Right ventricle myocardium superior (tissue), 1 donor: ENCODE measurements around the gene KRT73. TPM values are rescaled to one million over a fixed set of nuclear protein-coding genes. Genes with fewer than 3 reads are reported as not detected.

Experiments used
- ATAC-seq: fragments of 200-7000 bp; cut with Tn5 transposase; one replicate; pipeline ENCODE4 v1.9.1; 2020; ENCODE audit warnings: mild to moderate bottlenecking; ENCODE audit not compliant: poor library complexity
- DNase-seq: peaks from one replicate; pipeline ENCODE4 v3.0.0-alpha.2; 2020
- intact Hi-C: fragments of 100-400 bp; cut with DNase I; formaldehyde crosslinking; loops from one replicate; pipeline ENCODE4 v1.11.2; 2022
- total RNA-seq: library from RNA; stranded (reverse); fragmentation: NEBNext Ultra II Directional; extraction: Animal tissue kit (Norgen Biotek cat#: 25700); gene quantifications from one replicate; pipeline ENCODE4 v1.2.1, GENCODE V29; 2021
- donor health status: DM: no; HTN: yes; CAD: no; lungs with severe emphysema.

The KRT73 gene
- total RNA-seq, 1 donor from 2014 or later, result not detected

GRCh38 chr12:52648012-52648550 is 29.7 kb upstream of the KRT73 start:
- no peak for ATAC-seq
- intact Hi-C loops, result no loop called here
- DNase-seq, result no peak

DNA sequence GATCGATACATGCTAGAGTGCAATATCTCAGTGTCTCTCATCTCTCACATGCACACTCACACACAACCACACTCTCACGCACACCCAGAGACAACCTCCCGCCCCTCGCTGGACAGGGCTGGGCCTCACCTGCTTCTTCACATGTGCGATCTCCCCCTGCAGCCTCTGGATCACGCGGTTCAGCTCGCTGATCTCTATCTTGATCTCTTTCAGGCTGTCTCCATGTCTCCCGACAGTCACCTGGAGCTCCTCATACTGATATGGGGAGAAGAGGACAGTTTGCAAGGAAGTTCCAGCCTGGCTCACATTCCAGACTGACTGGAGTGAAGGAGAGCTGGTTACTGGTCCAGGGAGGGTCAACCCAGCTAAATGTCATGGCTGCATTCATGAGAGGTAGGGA is 29.2 kb upstream of the KRT73 start:
- no peak for DNase-seq
- intact Hi-C loops, result no loop called here
- ATAC-seq, result no peak

GRCh38 chr12:52646613-52647012 is 28.3 kb upstream of the KRT73 start:
- DNase-seq, result no peak
- ATAC-seq, result no peak
- intact Hi-C loops, result no loop called here

GRCh38 chr12:52645982-52646381 is 27.6 kb upstream of the KRT73 start:
- ATAC-seq (no peak), DNase-seq (no peak)
- intact Hi-C loops, result no loop called here

DNA sequence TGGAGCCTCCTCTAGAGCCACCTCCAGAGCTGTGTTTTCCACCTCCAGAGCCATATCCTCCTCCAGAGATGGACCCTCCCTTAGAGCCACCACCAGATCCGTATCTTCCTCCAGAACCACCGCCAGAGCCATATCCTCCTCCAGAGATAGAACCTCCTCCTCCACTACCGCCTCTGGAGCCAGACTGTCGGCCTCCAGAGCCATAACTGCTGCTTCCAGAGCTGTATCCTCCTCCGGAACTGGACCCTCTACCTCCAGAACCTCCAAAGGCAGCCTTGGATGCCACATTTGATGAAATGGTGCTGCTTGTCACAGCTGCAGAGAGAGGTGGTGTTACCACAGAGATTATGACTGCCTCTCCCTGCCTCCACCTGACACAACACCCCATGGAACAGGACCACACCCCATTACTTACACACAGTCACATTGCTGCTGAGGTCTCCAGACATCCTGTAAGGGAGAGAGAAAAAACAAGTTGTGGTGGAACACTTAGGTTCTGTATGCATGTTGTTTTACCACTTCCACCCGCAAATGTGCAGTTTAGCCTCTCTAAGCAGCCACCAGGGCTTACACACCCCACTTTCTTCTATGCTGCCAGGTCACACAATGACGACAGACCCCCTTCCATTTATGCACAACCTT is 26.9 kb upstream of the KRT73 start:
- no peak for DNase-seq
- intact Hi-C loops, result no loop called here
- no peak for ATAC-seq

DNA sequence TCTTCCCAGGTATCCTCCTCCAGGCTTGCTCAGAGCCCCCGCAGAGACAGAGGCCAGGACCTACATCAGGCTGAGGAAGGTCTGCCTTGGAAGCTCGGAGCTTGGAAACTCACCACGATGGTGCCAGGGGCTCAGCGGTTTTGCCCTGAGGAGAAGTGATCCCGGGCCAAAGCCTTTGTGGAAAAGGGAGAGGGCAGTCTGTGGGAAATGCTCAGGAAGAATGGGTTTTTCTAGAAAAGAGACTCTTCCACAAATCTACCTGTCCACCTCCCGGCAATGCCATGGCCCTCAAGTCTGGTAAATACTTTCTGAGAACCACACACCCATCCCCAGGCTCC is 25.7 kb upstream of the KRT73 start:
- intact Hi-C loops, result no loop called here
- no peak for ATAC-seq
- DNase-seq, result no peak

DNA sequence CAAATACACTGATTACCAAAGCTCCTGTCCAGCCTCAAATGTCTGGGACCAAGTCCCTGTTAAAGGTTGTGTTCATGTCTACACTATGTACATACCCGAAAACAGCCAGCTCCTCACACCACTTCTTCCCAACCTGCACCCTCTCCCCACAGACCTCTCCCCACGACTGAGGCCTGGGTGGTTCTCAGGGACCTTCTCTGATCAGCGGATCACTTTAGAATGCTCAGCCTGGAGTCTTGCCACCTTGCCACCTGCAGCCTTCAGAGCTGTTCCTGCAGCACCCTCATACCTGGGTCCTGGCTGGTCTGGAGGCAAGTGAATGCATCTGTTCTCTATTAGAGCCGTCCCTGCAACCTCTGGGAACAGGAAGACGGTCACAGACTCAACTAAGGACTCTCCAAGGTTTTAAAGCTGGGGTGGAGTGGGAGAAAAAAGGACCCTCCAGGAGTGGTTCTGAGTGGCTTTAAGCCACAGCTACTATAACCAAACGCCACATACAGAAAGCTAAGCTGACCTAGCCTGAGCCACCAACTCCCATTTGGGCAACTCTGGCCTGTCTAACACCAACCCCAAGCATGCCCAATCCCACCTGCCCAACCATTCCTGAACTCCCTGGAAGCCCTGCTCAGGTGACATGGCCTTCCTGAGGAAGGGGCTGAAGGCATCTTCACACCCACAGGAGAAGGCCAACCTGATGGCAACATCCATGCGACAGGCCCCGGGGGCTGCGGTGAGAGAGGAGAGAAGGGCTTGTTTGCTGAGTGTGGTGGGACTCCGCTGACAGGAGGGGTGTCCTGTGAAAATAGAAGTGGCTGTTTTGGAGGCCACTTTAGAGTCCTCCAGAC is 25.1 kb upstream of the KRT73 start:
- intact Hi-C loops, result no loop called here
- DNase-seq (no peak), ATAC-seq (no peak)

GRCh38 chr12:52641468-52641867 is 23.1 kb upstream of the KRT73 start:
- DNase-seq, result no peak
- ATAC-seq, result no peak
- intact Hi-C loops, result no loop called here

GRCh38 chr12:52637299-52637698 is 18.9 kb upstream of the KRT73 start:
- no peak for ATAC-seq
- no peak for DNase-seq
- intact Hi-C loops, result no loop called here

- no peak for DNase-seq
- no peak for ATAC-seq
- intact Hi-C loops, result no loop called here
These were observed 18.4 kb upstream of the KRT73 start for GRCh38 chr12:52636592-52637258.

- intact Hi-C loops, result no loop called here
- DNase-seq (no peak), ATAC-seq (no peak)
These were observed 17.8 kb upstream of the KRT73 start for GRCh38 chr12:52636189-52636588.

DNA sequence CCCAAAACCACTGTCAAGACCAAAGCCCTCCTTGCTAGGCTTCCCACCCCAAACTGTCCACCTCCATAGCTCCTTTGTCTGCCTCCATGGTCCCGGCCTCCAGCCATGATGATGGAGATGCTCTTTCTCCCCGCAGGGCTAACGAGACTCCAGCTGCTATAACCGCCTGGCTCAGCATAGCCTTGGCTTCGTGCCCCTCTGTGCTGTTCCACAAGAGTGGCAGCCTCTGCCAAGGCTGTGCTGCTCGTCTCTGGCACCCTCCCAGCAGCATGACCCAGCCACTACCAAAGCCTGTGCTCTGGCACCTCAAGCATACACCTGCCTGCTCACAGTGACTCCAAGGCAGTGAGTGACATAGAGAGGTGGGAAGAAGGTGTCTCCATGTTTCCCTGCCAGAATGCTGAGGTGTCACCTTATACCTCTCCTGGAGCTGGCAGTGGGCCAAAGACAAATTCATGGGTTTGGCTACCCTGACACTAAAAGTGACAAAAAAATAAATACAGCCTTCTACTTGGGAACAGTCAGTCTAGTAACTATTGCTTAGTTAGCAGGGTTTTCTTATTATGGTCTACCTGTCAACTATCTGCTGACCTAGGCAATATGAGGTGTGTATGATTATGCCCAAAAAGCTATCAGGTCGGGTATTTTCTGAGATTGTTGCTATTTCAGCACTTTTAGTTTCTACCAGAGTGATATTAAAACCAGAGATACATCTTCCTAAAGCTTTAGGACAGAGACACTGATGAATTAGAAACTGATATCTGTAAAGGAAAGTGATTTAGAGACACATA is 16.1 kb upstream of the KRT73 start:
- ATAC-seq (peak; percentile 99), DNase-seq (peak; percentile 87)
- intact Hi-C loops, result no loop called here

DNA sequence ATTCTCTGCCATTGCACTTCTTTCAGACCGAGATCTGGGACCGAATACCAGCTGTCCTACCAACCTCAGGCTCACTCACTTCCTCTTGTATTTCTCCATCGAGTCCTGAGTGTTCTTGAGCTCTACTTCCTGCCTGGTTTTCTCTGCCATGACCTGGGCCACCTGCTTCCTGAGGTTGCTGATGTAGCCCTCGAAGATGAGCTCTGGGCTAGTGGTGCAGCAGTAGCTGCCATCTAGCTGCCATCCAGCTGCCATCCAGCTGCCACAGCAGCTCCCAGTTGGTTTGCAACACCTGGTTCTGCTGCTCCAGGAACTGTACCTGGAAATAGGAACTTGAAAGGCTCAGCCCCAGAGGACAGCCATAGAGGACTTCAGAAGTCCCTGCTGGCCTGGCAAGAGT is 15.0 kb upstream of the KRT73 start:
- intact Hi-C loops, result no loop called here
- DNase-seq (no peak), ATAC-seq (no peak)

- DNase-seq, result no peak
- no peak for ATAC-seq
- intact Hi-C loops, result no loop called here
These were observed 14.3 kb upstream of the KRT73 start for GRCh38 chr12:52632656-52633055.

DNA sequence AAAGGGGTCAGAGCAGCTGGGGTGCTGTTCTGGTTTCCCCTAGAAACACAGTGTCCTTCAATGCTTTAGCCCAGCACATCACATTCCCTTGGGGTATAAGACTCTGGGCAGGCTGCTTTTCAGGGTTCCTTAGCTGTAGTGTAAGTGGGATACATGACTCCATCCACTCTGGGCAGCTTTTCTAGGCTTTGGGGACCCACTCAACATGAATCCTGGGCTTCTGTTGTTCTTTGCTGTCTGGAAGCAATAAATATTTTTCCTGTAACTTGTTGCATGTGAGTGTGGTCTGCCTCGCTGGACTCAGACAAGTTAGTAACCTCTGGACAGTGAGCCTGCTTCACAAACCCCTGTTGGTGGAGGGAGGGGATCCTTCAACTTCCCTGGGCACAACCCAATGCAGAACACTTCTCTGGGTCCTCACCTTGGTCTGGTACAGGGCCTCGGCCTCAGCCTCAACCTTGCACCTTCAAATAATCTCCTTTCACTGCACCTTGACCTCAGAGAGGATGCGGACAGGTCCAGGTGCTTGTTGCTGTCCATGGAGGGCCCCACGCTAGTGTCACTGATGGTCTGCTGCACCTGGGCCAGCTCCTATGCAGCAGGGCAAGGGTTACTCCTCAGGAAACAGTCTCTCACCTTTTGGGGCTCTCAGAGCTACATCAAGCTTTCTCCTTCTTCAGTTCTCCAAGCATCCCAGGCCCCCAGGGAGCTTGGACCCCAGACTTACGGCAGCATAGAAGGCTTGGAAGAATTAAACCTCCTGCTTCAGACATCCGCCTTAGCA is 13.5 kb upstream of the KRT73 start:
- DNase-seq, result no peak
- intact Hi-C loops, result no loop called here
- no peak for ATAC-seq

DNA sequence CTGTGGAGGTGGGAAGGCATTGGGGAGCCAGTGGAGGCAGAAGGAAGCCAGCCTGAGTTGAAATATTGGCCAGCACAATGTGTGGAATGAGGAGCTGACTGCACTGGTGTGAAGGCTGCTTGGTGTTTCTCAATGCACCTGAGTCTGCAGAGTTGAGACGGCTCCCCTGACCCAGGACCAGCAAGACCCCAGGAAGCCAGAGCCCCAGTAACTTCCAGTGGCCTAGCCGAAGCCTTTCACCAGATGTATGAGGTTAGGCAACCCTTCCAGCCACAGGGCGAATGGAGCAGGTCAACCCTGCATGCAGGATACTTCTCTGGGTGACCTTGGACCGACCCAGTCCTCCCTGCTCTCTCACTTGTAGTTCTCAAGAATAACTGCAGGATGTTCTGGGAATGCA is 12.9 kb upstream of the KRT73 start:
- DNase-seq, result no peak
- ATAC-seq, result no peak
- intact Hi-C loops, result no loop called here

DNA sequence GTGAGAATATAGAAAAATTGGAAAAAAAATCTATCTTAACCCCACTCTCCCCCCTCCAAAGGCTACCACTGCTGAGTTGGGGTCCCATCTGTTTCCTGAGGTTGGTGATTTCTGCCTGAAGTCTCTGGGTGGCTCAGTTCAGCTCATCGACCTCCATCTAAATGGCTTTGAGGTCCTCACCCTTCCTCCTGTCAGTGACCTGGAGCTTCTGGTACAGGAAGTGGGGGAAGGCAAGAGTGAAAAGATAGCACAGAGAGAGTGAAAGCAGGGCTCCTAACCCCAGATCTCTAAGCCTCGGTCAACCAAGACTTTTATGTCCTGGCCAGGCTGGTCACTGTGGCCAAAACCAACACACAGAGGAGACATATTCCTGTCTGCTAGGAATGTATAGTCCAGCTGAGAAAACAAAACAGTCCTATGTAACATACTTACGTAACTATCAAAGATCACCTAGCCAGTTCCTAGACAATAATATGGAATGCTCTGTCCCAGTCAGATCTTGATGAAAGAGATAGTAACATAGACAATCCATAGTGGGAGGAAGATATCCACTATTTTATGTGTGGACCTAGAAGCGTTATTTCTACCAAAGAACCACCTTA is 12.3 kb upstream of the KRT73 start:
- intact Hi-C loops, result no loop called here

GRCh38 chr12:52630008-52630500 is 11.7 kb upstream of the KRT73 start:
- no peak for DNase-seq
- ATAC-seq, result no peak
- intact Hi-C loops, result no loop called here

More for the DNA sequence above, 12.3 kb upstream of the KRT73 start:
- DNase-seq, result no peak
- no peak for ATAC-seq
